Kidney epithelial cell (primary cell): ENCODE measurements around the gene STARD3. TPM values are rescaled to one million over a fixed set of nuclear protein-coding genes. Genes with fewer than 3 reads are reported as not detected.
A peak's percentile ranks its signal among the peaks of the same experiment; 100 is the strongest.
"Not testable (repeated sequence)": the region's sequence is repeated elsewhere in the genome, so short reads cannot be mapped to it uniquely, and the experiment has no call there.

Experiments used
- DNase-seq: peaks from one replicate; pipeline ENCODE4 v3.0.0-alpha.2; 2010; ENCODE audit warnings: low read depth
- H3K27me3 ChIP-seq: 2 replicates; pipeline ENCODE4 v1.6.0; 2011; ENCODE audit warnings: low read length; ENCODE audit not compliant: control insufficient read depth, insufficient read depth
- H3K36me3 ChIP-seq: 2 replicates; pipeline ENCODE4 v1.5.1; 2011; ENCODE audit warnings: low read length; ENCODE audit not compliant: control insufficient read depth, insufficient read depth
- H3K4me3 ChIP-seq: 2 replicates; pipeline ENCODE4 v1.5.1; 2011; ENCODE audit warnings: low read depth, mild to moderate bottlenecking, control low read depth, low read length
- CTCF ChIP-seq: IDR thresholded peaks from 2 replicates; pipeline ENCODE4 v1.5.1; 2011; ENCODE audit warnings: mild to moderate bottlenecking, moderate library complexity, low read length, control low read depth, inconsistent platforms; ENCODE audit not compliant: insufficient read depth, poor library complexity, severe bottlenecking
- total RNA-seq: library from RNA; depleted of rRNA; stranded (reverse); fragments of >200 nt; gene quantifications from 2 replicates; pipeline ENCODE4 v1.2.3, GENCODE V29; 2015

STARD3 gene
- 52.6 and 82.4 TPM in 2 replicates for total RNA-seq

GRCh38 chr17:39636927-39637736 lies at the start of gene STARD3:
TSS of gene STARD3 (plus strand) at chr17:39637144. CDS start at chr17:39653532, 16,388 bp downstream.
- peak; percentile 6 for TF ChIP-seq CTCF
- DNase-seq, result peak; percentile 73
- Histone ChIP-seq H3K4me3 (peak within 1 kb of the TSS; percentile 80), H3K27me3 (peaks cover 5% of the 10 kb centered on the region), H3K36me3 (no peaks in the 10 kb centered on the region)

DNA sequence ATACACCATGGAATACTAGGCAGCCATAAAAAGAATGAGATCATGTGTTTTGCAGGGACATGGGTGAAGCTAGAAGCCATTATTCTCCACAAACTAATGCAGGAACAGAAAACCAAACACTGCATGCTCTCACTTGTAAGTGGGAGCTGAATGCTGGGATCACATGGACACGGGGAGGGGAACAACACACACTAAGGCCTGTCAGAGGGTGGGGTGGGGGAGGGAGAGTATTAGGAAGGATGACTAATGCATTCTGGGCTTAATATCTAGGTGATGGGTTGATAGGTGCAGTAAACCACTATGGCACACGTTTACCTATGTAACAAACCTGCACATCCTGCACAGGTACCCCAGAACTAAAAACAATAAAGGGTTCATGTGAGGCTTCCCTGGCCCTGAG lies 46.8 kb upstream of the STARD3 start:
- not testable (repeated sequence) for H3K36me3 ChIP-seq, DNase-seq, H3K4me3 ChIP-seq
- peaks cover 27% of the 10 kb centered on the region for H3K27me3 ChIP-seq

DNA sequence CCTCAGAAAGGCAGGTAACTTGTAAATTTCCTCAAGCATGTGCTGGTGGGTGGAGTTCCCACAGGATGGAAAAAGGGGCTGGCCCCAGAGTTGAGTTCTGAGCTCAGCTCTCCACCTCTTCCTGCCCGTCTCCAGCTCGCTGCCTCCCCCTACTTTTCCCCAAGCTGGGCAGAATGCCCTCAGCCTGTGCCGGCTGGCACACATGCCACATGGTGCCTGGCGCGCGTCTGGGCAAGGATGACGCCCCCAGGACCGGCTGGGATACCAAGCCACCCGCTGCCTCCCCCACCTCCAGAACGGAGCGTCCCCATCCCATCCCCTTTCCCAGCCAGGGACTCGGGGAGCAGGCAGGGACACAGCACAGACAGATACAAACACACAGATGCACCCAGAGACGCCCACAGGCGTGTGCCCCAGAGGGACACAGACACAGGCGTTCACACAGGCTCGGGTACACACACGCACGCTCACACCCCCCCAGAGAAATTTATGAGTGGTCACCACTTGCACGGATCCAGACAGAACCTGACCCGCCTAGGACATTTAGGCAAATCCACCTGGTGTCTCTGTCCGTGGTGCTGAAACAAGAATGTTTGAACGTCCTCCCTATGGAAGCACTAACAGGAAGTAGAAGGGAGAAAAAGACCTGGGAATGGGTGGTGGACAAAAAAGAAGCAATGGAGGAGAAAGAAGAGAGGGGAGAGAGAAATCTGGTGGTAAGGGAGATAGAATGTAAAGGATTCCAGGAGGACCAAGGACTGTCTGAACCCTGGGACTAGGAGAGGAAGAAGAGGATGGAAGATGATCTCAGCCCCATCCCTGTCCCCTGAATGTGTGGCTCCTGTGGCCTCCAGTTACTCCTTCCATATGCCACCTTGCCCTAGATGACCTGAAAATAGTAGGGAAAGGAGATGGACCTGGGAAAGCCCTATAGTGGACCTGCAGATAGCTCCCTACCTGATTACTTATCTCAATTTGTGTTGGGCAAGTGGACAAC lies 44.7 kb upstream of the STARD3 start:
- no peak for TF ChIP-seq CTCF
- H3K36me3 ChIP-seq, result no peaks in the 10 kb centered on the region

GRCh38 chr17:39593371-39593770 lies 43.6 kb upstream of the STARD3 start:
- Histone ChIP-seq H3K4me3 (no peak overlapping the region), H3K36me3 (no peaks in the 10 kb centered on the region), H3K27me3 (peaks cover 59% of the 10 kb centered on the region)
- no peak for TF ChIP-seq CTCF
- no peak for DNase-seq

More for the DNA sequence above, 44.7 kb upstream of the STARD3 start:
- H3K27me3 ChIP-seq, result peaks cover 48% of the 10 kb centered on the region
- H3K4me3 ChIP-seq, result no peak overlapping the region
- no peak for DNase-seq

DNA sequence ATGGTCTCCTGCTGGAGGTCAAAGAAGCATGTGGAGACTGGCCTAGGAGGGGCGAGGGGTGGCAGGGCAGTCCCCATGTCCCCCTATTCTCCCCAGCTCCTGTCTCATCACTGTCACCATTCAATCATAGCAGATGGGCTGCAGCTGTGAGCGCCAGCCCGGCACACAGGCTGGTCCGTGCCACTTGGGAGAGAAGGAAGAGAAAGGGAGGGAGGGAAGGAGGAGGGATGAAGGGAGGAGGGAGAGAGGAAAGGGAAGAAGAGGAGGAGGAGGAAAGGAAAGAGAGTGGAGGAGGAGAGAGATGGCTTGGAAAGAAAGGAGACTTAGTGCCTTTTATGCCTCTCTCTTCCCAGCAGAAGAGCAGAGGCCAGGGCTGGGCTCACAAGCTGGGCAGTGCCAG lies 41.6 kb upstream of the STARD3 start:
- Histone ChIP-seq H3K4me3 (no peak overlapping the region), H3K36me3 (no peaks in the 10 kb centered on the region), H3K27me3 (peaks cover 78% of the 10 kb centered on the region)
- no peak for DNase-seq
- TF ChIP-seq CTCF, result no peak

- Histone ChIP-seq H3K4me3 (no peak overlapping the region), H3K36me3 (no peaks in the 10 kb centered on the region), H3K27me3 (peaks cover 85% of the 10 kb centered on the region)
- no peak for DNase-seq
- no peak for TF ChIP-seq CTCF
Observed at GRCh38 chr17:39595928-39596510, 40.9 kb upstream of the STARD3 start.
